GM21515 (cell line): ENCODE results near the gene GSTT2B.
"Not testable (repeated sequence)": the region's sequence is repeated elsewhere in the genome, so short reads cannot be mapped to it uniquely, and the experiment has no call there.

Experiments used
- ATAC-seq: cut with Tn5 transposase; IDR thresholded peaks from one replicate; pipeline ENCODE4 v1.9.1; 2021; ENCODE audit not compliant: unreplicated experiment

The GSTT2B gene

GRCh38 chr22:23961084-23961771 lies at the start of gene GSTT2B:
Gene GSTT2B, minus strand, starts transcription at chr22:23961195. Its CDS starts 64 bp downstream, at chr22:23961131.
- not testable (repeated sequence) for ATAC-seq

GRCh38 chr22:24010018-24010391 lies 49.0 kb upstream of the GSTT2B start:
- ATAC-seq: no peak

- no peak for ATAC-seq
These were observed 48.4 kb upstream of the GSTT2B start for GRCh38 chr22:24009227-24010017.

GRCh38 chr22:24008381-24009226 lies 47.6 kb upstream of the GSTT2B start:
- ATAC-seq: no peak

GRCh38 chr22:24008022-24008283 lies 47.0 kb upstream of the GSTT2B start:
- no peak for ATAC-seq

- no peak for ATAC-seq
These were observed 46.4 kb upstream of the GSTT2B start for GRCh38 chr22:24007253-24008021.

GRCh38 chr22:24006914-24007214 lies 45.9 kb upstream of the GSTT2B start:
- ATAC-seq: no peak

GRCh38 chr22:24006207-24006913 lies 45.4 kb upstream of the GSTT2B start:
- no peak for ATAC-seq

- no peak for ATAC-seq
These were observed 44.2 kb upstream of the GSTT2B start, which contains the start of gene GSTT4 for GRCh38 chr22:24005201-24005600. Gene GSTT4, minus strand, starts transcription at chr22:24005453. Its CDS starts 97 bp downstream, at chr22:24005356.

- no peak for ATAC-seq
These were observed 42.9 kb upstream of the GSTT2B start for GRCh38 chr22:24003887-24004286.

GRCh38 chr22:24002851-24003250 lies 41.9 kb upstream of the GSTT2B start:
- ATAC-seq: no peak

GRCh38 chr22:24002272-24002671 lies 41.3 kb upstream of the GSTT2B start:
- ATAC-seq: no peak

GRCh38 chr22:24001314-24001713 lies 40.3 kb upstream of the GSTT2B start:
- ATAC-seq: no peak

GRCh38 chr22:23999779-24000178 lies 38.8 kb upstream of the GSTT2B start:
- not testable (repeated sequence) for ATAC-seq

- no peak for ATAC-seq
These were observed 36.1 kb upstream of the GSTT2B start for GRCh38 chr22:23997092-23997491.

- not testable (repeated sequence) for ATAC-seq
These were observed 32.7 kb upstream of the GSTT2B start for GRCh38 chr22:23993581-23994177.

GRCh38 chr22:23993080-23993479 lies 32.1 kb upstream of the GSTT2B start:
- not testable (repeated sequence) for ATAC-seq

GRCh38 chr22:23989583-23990244 lies 28.7 kb upstream of the GSTT2B start:
- ATAC-seq: not testable (repeated sequence)

GRCh38 chr22:23986538-23987178 lies 25.7 kb upstream of the GSTT2B start:
- not testable (repeated sequence) for ATAC-seq
